Nephron (organoid): ENCODE data around the gene LRIT3.

Experiments
- H3K27ac Mint-ChIP-seq, 3 experiments: 2 replicates each; pipeline ENCODE4 v1.8.0; 2020; ENCODE audit warnings: mixed read lengths in 3 of 3, mild to moderate bottlenecking in 2 of 3, moderate library complexity in 1 of 3
- H3K27me3 Mint-ChIP-seq: 2 replicates; pipeline ENCODE4 v1.8.0; 2021; ENCODE audit warnings: low read depth, mild to moderate bottlenecking, moderate library complexity, mixed read lengths
- H3K36me3 Mint-ChIP-seq: 2 replicates; pipeline ENCODE4 v1.8.0; 2020; ENCODE audit warnings: low read depth, mixed read lengths
- H3K4me1 Mint-ChIP-seq: 2 replicates; pipeline ENCODE4 v1.8.0; 2020; ENCODE audit warnings: mixed read lengths
- H3K4me3 Mint-ChIP-seq, 3 experiments: 2 replicates each; pipeline ENCODE4 v1.8.0; 2020; ENCODE audit warnings: mild to moderate bottlenecking in 3 of 3, mixed read lengths in 3 of 3, moderate library complexity in 2 of 3
- H3K9me3 Mint-ChIP-seq: 2 replicates; pipeline ENCODE4 v1.8.0; 2020; ENCODE audit warnings: mixed read lengths
- TF ChIP-seq, protein P1 (sequence below), 3 experiments: fragments of 200-600 bp; sonication (generic); IDR thresholded peaks; one replicate each; pipeline ENCODE4 v1.5.0; 2021; ENCODE audit warnings: antibody characterized with exemption in 3 of 3; ENCODE audit not compliant: unreplicated experiment in 3 of 3

LRIT3 gene

GRCh38 chr4:109879081-109879480 lies 31.2 kb downstream of the LRIT3 start:
- peaks cover 9% of the 10 kb centered on the region for H3K27me3 Mint-ChIP-seq
- no peak overlapping the region for H3K4me3 Mint-ChIP-seq
- peaks cover 10% of the 10 kb centered on the region for H3K4me1 Mint-ChIP-seq
- H3K9me3 Mint-ChIP-seq = no peaks in the 10 kb centered on the region
- H3K36me3 Mint-ChIP-seq = no peaks in the 10 kb centered on the region
- H3K27ac Mint-ChIP-seq = no peak overlapping the region
- TF ChIP-seq, protein P1, sequence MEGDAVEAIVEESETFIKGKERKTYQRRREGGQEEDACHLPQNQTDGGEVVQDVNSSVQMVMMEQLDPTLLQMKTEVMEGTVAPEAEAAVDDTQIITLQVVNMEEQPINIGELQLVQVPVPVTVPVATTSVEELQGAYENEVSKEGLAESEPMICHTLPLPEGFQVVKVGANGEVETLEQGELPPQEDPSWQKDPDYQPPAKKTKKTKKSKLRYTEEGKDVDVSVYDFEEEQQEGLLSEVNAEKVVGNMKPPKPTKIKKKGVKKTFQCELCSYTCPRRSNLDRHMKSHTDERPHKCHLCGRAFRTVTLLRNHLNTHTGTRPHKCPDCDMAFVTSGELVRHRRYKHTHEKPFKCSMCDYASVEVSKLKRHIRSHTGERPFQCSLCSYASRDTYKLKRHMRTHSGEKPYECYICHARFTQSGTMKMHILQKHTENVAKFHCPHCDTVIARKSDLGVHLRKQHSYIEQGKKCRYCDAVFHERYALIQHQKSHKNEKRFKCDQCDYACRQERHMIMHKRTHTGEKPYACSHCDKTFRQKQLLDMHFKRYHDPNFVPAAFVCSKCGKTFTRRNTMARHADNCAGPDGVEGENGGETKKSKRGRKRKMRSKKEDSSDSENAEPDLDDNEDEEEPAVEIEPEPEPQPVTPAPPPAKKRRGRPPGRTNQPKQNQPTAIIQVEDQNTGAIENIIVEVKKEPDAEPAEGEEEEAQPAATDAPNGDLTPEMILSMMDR (IDR thresholded peaks at IDR 0.05; ENCODE audit: unreplicated experiment in 3 of 3) = no peak

DNA sequence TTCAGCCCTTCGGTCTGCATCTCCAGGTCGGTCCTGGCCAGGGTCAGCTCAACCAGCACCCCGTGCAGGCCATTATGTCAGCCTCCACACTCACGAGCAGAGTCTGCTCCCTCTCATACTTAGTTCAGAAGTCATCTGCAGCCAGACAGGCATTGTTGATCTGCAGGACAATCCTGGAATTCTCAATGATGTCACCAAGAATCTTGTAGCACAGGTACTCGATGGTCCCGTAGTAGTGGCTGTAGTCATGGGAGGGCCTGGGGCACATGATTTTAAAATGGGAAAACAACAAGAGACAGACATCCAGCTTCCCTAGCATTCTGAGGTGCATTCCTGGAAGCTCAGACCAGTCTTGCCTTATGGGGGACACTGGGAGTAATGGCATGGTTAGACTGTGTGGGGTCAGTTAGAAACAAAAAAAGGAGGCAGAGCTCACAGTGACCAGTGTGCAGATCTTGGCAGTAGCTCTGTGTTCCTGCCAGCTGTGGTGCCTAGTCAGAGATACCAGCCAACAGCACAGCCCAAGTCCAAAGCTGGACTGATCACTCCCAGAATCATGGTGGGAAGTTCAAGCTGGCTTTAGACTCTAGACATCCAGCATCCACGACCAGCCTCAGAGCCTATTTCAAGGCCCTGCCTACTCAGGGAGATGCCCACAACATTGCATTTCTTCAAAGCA lies 31.9 kb downstream of the LRIT3 start:
- no peak overlapping the region for H3K27ac Mint-ChIP-seq
- H3K9me3 Mint-ChIP-seq = no peaks in the 10 kb centered on the region
- TF ChIP-seq, protein P1 (IDR thresholded peaks at IDR 0.05; ENCODE audit: unreplicated experiment in 3 of 3) = no peak
- no peak overlapping the region for H3K4me3 Mint-ChIP-seq
- peaks cover 6% of the 10 kb centered on the region for H3K4me1 Mint-ChIP-seq
- H3K36me3 Mint-ChIP-seq = no peaks in the 10 kb centered on the region
- H3K27me3 Mint-ChIP-seq = peaks cover 5% of the 10 kb centered on the region

- no peaks in the 10 kb centered on the region for H3K9me3 Mint-ChIP-seq
- TF ChIP-seq, protein P1 (IDR thresholded peaks at IDR 0.05; ENCODE audit: unreplicated experiment in 3 of 3) = no peak
- no peak overlapping the region for H3K4me3 Mint-ChIP-seq
- H3K4me1 Mint-ChIP-seq = no peaks in the 10 kb centered on the region
- H3K27ac Mint-ChIP-seq = no peak overlapping the region
- no peaks in the 10 kb centered on the region for H3K36me3 Mint-ChIP-seq
- H3K27me3 Mint-ChIP-seq = no peaks in the 10 kb centered on the region
Measured at GRCh38 chr4:109886303-109886702, 38.4 kb downstream of the LRIT3 start.

- Mint-ChIP-seq H3K36me3 (no peaks in the 10 kb centered on the region), H3K27me3 (no peaks in the 10 kb centered on the region), H3K4me3 (no peak overlapping the region), H3K4me1 (no peaks in the 10 kb centered on the region), H3K27ac (no peak overlapping the region), H3K9me3 (no peaks in the 10 kb centered on the region)
- TF ChIP-seq, protein P1 (IDR thresholded peaks at IDR 0.05; ENCODE audit: unreplicated experiment in 3 of 3) = no peak
Measured at GRCh38 chr4:109887071-109887470, 39.2 kb downstream of the LRIT3 start.

DNA sequence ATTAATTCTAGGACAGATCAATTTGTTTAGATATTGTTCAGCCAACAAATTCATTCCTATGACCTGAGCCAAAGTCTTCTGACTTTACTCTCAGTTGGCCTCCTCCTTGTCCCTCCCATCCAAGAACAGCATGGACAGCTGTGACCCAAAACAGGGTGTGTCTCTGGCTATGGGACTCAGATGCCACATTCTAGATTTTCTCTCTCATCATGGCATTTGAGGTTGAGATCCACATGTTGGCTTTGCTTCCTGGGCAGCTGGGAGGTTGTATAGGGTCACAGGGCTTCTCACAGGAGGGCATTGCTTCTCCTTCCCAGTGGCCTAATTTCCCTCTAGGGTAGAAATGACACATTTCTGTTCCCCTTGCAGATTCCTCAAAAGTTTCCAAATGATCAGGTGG lies 42.2 kb downstream of the LRIT3 start:
- TF ChIP-seq, protein P1 (IDR thresholded peaks at IDR 0.05; ENCODE audit: unreplicated experiment in 3 of 3) = no peak
- Mint-ChIP-seq H3K4me1 (no peaks in the 10 kb centered on the region), H3K4me3 (no peak overlapping the region), H3K27me3 (no peaks in the 10 kb centered on the region), H3K9me3 (no peaks in the 10 kb centered on the region), H3K27ac (no peak overlapping the region), H3K36me3 (no peaks in the 10 kb centered on the region)

DNA sequence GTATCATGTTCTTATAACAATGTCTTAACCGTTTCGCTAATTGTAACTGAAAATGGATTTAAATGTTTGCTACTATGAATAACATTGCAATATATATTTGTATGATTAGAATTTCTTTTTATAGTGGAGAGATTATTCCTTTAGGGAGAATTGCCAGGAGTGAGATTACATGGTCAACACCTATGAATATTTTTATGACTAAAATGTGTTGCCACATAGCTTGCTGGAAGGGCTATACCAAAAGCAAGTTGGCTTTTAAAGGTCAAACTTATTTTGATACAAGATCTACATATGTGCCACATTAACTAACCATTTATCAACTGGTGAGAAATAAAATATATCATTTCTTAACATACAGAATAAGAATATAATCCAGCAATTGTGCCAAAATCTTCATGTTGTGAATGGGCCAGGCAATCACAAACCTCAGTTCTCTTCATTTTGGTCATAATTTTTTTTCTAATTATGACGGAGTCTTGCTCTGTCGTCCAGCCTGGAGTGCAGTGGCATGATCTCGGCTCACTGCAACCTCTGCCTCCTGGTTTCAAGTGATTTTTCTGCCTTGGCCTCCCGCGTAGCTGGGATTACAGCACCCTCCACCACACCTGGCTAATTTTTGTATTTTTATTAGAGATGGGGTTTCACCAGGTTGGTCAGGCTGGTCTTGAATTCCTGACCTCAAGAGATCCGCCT lies 54.8 kb downstream of the LRIT3 start:
- TF ChIP-seq, protein P1 (IDR thresholded peaks at IDR 0.05; ENCODE audit: unreplicated experiment in 3 of 3) = no peak
- H3K27ac Mint-ChIP-seq = no peak overlapping the region
- H3K4me3 Mint-ChIP-seq = no peak overlapping the region
- peaks cover 33% of the 10 kb centered on the region for H3K9me3 Mint-ChIP-seq
- no peaks in the 10 kb centered on the region for H3K36me3 Mint-ChIP-seq
- H3K4me1 Mint-ChIP-seq = no peaks in the 10 kb centered on the region
- peaks cover 5% of the 10 kb centered on the region for H3K27me3 Mint-ChIP-seq
